ENCODE measurements around the gene ADA.

The ADA gene

DNA sequence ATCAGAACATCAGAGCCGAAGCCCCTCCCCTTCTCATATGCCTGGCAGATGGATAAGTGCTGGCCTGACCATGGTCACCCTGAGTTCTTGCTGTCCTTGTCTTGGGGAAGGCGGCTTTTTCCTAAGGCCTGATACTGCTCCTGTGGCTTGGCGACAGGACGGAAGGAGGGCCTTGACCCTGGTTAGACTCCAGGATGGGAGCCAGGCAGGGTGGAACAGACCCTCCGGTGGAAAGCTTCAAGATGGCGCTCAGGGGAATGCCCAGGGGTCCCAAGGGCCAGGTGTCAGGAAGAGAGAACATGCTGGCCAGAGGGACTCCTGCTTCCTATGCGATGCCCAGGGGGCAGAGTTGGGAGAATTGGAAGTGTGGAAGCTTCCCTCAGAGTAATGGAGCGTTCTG lies 29.6 kb downstream of the ADA start:
- no peak for DNase-seq (ENCODE audit: low read depth)
- H3K4me3 ChIP-seq (ENCODE audit: low read depth, low read length), result no peak overlapping the region
- TF ChIP-seq, protein P1, sequence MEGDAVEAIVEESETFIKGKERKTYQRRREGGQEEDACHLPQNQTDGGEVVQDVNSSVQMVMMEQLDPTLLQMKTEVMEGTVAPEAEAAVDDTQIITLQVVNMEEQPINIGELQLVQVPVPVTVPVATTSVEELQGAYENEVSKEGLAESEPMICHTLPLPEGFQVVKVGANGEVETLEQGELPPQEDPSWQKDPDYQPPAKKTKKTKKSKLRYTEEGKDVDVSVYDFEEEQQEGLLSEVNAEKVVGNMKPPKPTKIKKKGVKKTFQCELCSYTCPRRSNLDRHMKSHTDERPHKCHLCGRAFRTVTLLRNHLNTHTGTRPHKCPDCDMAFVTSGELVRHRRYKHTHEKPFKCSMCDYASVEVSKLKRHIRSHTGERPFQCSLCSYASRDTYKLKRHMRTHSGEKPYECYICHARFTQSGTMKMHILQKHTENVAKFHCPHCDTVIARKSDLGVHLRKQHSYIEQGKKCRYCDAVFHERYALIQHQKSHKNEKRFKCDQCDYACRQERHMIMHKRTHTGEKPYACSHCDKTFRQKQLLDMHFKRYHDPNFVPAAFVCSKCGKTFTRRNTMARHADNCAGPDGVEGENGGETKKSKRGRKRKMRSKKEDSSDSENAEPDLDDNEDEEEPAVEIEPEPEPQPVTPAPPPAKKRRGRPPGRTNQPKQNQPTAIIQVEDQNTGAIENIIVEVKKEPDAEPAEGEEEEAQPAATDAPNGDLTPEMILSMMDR (IDR thresholded peaks at IDR 0.05; ENCODE audit: low read depth, low read length), result no peak
- TF ChIP-seq MYC (IDR thresholded peaks at IDR 0.05; ENCODE audit: low read depth, low read length), result no peak
- TF ChIP-seq, protein P2, sequence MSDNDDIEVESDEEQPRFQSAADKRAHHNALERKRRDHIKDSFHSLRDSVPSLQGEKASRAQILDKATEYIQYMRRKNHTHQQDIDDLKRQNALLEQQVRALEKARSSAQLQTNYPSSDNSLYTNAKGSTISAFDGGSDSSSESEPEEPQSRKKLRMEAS (IDR thresholded peaks at IDR 0.05; ENCODE audit: low read depth, low read length), result no peak
- TF ChIP-seq POLR2A (IDR thresholded peaks at IDR 0.05; ENCODE audit: extremely low read depth, insufficient read length), result no peak

DNA sequence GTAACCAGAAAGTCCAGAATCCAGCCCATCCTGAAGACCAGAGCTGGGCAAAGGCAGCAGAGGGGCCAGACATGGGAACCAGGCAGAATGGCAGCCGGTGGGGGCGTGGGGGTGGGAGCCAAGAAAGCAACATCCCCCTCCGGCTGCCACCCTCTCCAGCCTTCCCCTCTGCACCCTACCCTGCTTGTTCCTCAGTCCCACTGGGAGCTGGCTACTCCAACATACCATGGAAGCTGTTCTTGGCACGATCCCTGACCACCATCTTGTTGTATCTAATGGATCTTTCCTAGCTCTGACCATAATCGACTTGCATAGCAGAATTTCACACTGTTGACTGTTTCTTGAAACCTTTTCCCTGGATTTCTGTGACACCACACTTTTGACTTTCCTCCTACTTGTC lies 30.2 kb downstream of the ADA start:
- no peak for DNase-seq (ENCODE audit: low read depth)
- no peak for TF ChIP-seq MYC (IDR thresholded peaks at IDR 0.05; ENCODE audit: low read depth, low read length)
- TF ChIP-seq, protein P2 (IDR thresholded peaks at IDR 0.05; ENCODE audit: low read depth, low read length), result no peak
- TF ChIP-seq, protein P1 (IDR thresholded peaks at IDR 0.05; ENCODE audit: low read depth, low read length), result no peak
- TF ChIP-seq POLR2A (IDR thresholded peaks at IDR 0.05; ENCODE audit: extremely low read depth, insufficient read length), result no peak
- H3K4me3 ChIP-seq (ENCODE audit: low read depth, low read length), result no peak overlapping the region

DNA sequence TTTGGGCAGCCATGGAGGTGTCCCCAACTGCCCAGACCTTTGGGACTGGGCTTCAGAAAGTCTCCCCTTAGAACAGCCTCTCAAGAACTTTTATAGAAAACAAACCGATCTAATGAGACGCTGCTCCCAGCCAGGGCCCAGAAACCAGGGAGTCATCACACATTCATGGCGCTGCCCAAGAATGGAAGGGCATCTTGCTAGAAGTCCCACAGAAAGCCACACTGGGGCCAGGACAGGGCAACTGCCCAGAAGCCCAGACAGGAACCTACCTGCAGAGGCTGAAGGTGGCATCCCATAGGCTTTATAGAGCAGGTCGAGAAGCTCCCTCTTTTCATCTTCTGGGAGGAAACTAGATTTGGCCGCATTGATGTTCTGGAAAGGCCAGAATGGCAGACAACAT lies 31.5 kb downstream of the ADA start:
- H3K4me3 ChIP-seq (ENCODE audit: low read depth, low read length), result no peak overlapping the region
- TF ChIP-seq, protein P2 (IDR thresholded peaks at IDR 0.05; ENCODE audit: low read depth, low read length), result no peak
- TF ChIP-seq POLR2A (IDR thresholded peaks at IDR 0.05; ENCODE audit: extremely low read depth, insufficient read length), result no peak
- TF ChIP-seq MYC (IDR thresholded peaks at IDR 0.05; ENCODE audit: low read depth, low read length), result no peak
- TF ChIP-seq, protein P1 (IDR thresholded peaks at IDR 0.05; ENCODE audit: low read depth, low read length), result no peak
- DNase-seq (ENCODE audit: low read depth), result no peak

DNA sequence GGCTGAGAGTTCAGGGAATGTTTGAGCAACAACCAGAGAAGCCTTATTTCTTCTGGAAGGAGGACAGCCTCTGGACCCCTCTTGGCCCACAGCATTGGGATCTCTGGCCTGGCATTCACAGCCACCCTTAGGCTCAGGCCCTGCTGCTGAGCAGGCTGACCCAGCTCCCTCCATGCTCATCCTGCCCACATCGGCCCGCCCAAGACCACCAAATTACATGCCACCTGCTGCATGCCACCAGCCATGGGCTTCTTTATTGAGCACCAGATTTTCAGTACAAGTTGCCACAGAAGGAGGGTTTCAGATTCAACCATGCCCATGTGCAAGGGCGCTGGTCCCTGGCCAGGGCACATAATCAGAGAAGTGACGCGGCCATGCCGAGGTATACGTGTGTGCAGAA lies 32.2 kb downstream of the ADA start:
- TF ChIP-seq POLR2A (IDR thresholded peaks at IDR 0.05; ENCODE audit: extremely low read depth, insufficient read length) (no peak), MYC (IDR thresholded peaks at IDR 0.05; ENCODE audit: low read depth, low read length) (no peak)
- TF ChIP-seq, protein P2 (IDR thresholded peaks at IDR 0.05; ENCODE audit: low read depth, low read length), result no peak
- TF ChIP-seq, protein P1 (IDR thresholded peaks at IDR 0.05; ENCODE audit: low read depth, low read length), result no peak
- no peak overlapping the region for H3K4me3 ChIP-seq (ENCODE audit: low read depth, low read length)
- no peak for DNase-seq (ENCODE audit: low read depth)

DNA sequence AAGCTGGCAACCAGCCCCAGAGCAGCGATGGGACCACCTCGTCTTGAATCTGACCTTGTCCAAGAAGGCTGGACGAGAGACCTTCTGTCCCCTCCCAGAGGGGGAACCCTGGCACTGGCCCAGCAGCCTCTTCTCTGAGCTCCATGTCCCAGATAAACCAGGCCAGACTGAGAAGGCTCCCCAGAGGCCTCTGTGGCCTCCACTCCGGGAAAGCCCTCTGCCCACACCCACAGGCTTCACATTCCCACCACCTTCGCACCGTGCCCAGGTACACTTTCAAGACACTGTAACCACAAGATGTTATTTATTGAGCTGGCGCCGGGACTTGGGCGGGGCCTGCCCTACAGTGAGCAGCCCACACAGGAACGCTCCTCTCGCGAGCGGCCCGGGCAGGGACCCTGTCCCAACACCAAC lies 33.2 kb downstream of the ADA start:
- TF ChIP-seq POLR2A (IDR thresholded peaks at IDR 0.05; ENCODE audit: extremely low read depth, insufficient read length) (no peak), MYC (IDR thresholded peaks at IDR 0.05; ENCODE audit: low read depth, low read length) (no peak)
- TF ChIP-seq, protein P1 (IDR thresholded peaks at IDR 0.05; ENCODE audit: low read depth, low read length), result no peak
- TF ChIP-seq, protein P2 (IDR thresholded peaks at IDR 0.05; ENCODE audit: low read depth, low read length), result no peak
- H3K4me3 ChIP-seq (ENCODE audit: low read depth, low read length), result no peak overlapping the region
- no peak for DNase-seq (ENCODE audit: low read depth)

DNA sequence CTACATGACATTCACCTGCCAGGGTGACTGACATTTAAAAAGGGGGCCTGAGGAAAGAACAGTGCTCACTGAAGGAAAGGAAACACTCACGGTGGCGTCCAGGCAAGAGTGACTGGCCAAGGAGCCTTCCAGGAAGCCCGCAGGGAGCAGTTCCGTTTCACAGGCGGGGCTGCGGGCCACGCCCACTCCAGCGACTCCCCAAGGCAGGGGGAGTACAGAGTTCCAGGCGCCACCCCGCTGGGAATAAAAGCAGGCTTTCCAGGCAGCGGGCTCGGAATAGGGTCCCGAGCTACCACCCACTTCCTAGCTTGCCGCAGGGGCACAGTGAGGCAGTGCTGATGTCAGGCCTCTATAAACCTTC lies 34.9 kb downstream of the ADA start:
- no peak for DNase-seq (ENCODE audit: low read depth)
- H3K4me3 ChIP-seq (ENCODE audit: low read depth, low read length), result no peak overlapping the region
- TF ChIP-seq MYC (IDR thresholded peaks at IDR 0.05; ENCODE audit: low read depth, low read length), result no peak
- TF ChIP-seq, protein P2 (IDR thresholded peaks at IDR 0.05; ENCODE audit: low read depth, low read length), result no peak
- no peak for TF ChIP-seq POLR2A (IDR thresholded peaks at IDR 0.05; ENCODE audit: extremely low read depth, insufficient read length)
- TF ChIP-seq, protein P1 (IDR thresholded peaks at IDR 0.05; ENCODE audit: low read depth, low read length), result no peak
